Prostate gland (tissue), 2 donors: ENCODE data around the gene TPPP.

Experiments used
- POLR2AphosphoS5 ChIP-seq: sonication (generic); formaldehyde crosslinking; IDR thresholded peaks from one replicate; pipeline ENCODE4 v1.6.1; 2017; ENCODE audit warnings: antibody characterized with exemption
- TF ChIP-seq, protein P1 (sequence below), 4 experiments: fragments of 200-600 bp in 2 of 4; fragments of 450-650 bp in 2 of 4; sonication (generic) in 2 of 4; IDR thresholded peaks; 1 replicate in 3 of 4; 2 replicates in 1 of 4; pipeline ENCODE4 v1.5.1; 2016 to 2019; ENCODE audit warnings: antibody characterized with exemption in 4 of 4, mild to moderate bottlenecking in 2 of 4, moderate library complexity in 2 of 4

DNA sequence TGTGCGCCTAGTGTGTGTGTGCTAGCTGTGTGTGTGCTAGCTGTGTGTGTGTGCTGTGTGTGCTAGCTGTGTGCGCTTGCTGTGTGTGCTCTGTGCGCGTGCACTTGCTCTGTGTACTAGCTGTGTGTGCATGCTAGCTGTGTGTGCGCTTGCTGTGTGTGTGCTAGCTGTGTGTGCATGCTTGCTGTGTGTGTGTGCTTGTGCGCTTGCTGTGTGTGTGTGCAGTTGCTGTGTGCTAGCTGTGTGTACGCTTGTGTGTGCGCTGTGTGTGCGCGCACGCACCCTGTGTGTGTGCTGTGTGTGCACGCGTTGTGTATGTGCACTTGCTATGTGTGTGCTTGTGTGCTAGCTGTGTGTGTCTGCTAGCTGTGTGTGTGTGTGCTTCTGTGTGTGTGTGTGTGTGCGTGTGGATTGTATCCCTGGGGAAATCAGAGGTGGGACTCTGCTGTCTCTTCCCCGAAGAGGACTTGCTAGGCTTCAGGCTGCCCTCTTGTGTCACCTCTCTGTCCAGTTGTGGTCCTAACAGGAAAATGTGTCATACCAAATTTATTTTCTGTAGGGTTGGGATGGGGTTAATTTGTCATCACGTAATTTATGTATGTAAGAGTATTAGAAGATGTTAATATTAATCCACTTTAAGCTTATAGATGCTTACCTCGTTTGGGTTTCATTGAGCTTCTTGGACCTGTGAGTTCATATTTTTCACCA, 38.9 kb downstream of the TPPP start:
- no peak for TF ChIP-seq POLR2AphosphoS5
- TF ChIP-seq, protein P1, sequence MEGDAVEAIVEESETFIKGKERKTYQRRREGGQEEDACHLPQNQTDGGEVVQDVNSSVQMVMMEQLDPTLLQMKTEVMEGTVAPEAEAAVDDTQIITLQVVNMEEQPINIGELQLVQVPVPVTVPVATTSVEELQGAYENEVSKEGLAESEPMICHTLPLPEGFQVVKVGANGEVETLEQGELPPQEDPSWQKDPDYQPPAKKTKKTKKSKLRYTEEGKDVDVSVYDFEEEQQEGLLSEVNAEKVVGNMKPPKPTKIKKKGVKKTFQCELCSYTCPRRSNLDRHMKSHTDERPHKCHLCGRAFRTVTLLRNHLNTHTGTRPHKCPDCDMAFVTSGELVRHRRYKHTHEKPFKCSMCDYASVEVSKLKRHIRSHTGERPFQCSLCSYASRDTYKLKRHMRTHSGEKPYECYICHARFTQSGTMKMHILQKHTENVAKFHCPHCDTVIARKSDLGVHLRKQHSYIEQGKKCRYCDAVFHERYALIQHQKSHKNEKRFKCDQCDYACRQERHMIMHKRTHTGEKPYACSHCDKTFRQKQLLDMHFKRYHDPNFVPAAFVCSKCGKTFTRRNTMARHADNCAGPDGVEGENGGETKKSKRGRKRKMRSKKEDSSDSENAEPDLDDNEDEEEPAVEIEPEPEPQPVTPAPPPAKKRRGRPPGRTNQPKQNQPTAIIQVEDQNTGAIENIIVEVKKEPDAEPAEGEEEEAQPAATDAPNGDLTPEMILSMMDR (IDR thresholded peaks at IDR 0.05) = no peak
